ENCODE data around the gene RCC2.
"Not testable (repeated sequence)": the region's sequence is repeated elsewhere in the genome, so short reads cannot be mapped to it uniquely, and the experiment has no call there.

RCC2 gene

DNA sequence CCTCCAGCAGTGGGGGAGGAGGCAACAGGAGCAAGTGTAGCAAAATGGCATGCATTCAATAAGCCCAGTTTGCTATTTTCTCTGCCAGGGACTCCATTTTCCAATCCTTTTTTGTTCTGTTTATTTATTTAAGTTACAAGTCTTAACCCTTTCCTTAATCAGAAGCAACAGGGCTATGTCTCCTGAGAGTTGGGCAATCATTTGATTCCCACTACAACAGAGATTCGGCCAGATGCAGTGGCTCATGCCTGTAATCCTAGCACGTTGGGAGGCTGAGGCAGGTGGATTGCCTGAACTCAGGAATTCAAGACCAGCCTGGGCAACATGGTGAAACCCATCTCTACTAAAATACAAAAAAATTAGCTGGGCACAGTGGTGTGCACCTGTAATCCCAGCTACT, 25.5 kb downstream of the RCC2 start:
- H3K27ac ChIP-seq (ENCODE audit: low read depth, low read length, poor library complexity, severe bottlenecking), result no peak overlapping the region
- no peaks in the 10 kb centered on the region for H3K9me3 ChIP-seq (ENCODE audit: low read length)
- TF ChIP-seq CTCF (IDR thresholded peaks at IDR 0.05; ENCODE audit: low read length) (no peak), EZH2 (IDR thresholded peaks at IDR 0.05; ENCODE audit: borderline replicate concordance, low read length) (no peak)
- no peaks in the 10 kb centered on the region for H3K27me3 ChIP-seq (ENCODE audit: insufficient read depth, low read length)
- no peak overlapping the region for H3K9ac ChIP-seq (ENCODE audit: low read length)
- no peaks in the 10 kb centered on the region for H3K9me2 ChIP-seq (ENCODE audit: low read depth, low read length)
- H3K4me1 ChIP-seq (ENCODE audit: insufficient read depth, low read length, severe bottlenecking), result no peaks in the 10 kb centered on the region
- H3K36me3 ChIP-seq (ENCODE audit: insufficient read depth, low read length), result peaks cover 99% of the 10 kb centered on the region
- H3F3A ChIP-seq (ENCODE audit: insufficient read depth, low read length), result no peaks in the 10 kb centered on the region
- no peak overlapping the region for H3K4me3 ChIP-seq (ENCODE audit: low read depth, low read length, poor library complexity, severe bottlenecking)
- H4K20me1 ChIP-seq (ENCODE audit: insufficient read depth, low read length), result no peaks in the 10 kb centered on the region
- no peak overlapping the region for H3K4me2 ChIP-seq (ENCODE audit: low read length)
- H3K79me2 ChIP-seq (ENCODE audit: insufficient read depth, low read length), result no peaks in the 10 kb centered on the region
- H2AFZ ChIP-seq (ENCODE audit: low read length), result no peak overlapping the region

GRCh38 chr1:17412093-17412870, 27.2 kb downstream of the RCC2 start:
- no peak overlapping the region for H3K4me3 ChIP-seq (ENCODE audit: low read depth, low read length, poor library complexity, severe bottlenecking)
- H3K9me2 ChIP-seq (ENCODE audit: low read depth, low read length), result no peaks in the 10 kb centered on the region
- no peaks in the 10 kb centered on the region for H3F3A ChIP-seq (ENCODE audit: insufficient read depth, low read length)
- H3K4me1 ChIP-seq (ENCODE audit: insufficient read depth, low read length, severe bottlenecking), result no peaks in the 10 kb centered on the region
- no peak overlapping the region for H3K4me2 ChIP-seq (ENCODE audit: low read length)
- H3K79me2 ChIP-seq (ENCODE audit: insufficient read depth, low read length), result no peaks in the 10 kb centered on the region
- no peaks in the 10 kb centered on the region for H3K9me3 ChIP-seq (ENCODE audit: low read length)
- TF ChIP-seq CTCF (IDR thresholded peaks at IDR 0.05; ENCODE audit: low read length), result no peak
- no peak for TF ChIP-seq EZH2 (IDR thresholded peaks at IDR 0.05; ENCODE audit: borderline replicate concordance, low read length)
- no peaks in the 10 kb centered on the region for H3K27me3 ChIP-seq (ENCODE audit: insufficient read depth, low read length)
- no peak overlapping the region for H2AFZ ChIP-seq (ENCODE audit: low read length)
- peaks cover 99% of the 10 kb centered on the region for H3K36me3 ChIP-seq (ENCODE audit: insufficient read depth, low read length)
- H4K20me1 ChIP-seq (ENCODE audit: insufficient read depth, low read length), result no peaks in the 10 kb centered on the region
- no peak overlapping the region for H3K9ac ChIP-seq (ENCODE audit: low read length)
- no peak overlapping the region for H3K27ac ChIP-seq (ENCODE audit: low read depth, low read length, poor library complexity, severe bottlenecking)

DNA sequence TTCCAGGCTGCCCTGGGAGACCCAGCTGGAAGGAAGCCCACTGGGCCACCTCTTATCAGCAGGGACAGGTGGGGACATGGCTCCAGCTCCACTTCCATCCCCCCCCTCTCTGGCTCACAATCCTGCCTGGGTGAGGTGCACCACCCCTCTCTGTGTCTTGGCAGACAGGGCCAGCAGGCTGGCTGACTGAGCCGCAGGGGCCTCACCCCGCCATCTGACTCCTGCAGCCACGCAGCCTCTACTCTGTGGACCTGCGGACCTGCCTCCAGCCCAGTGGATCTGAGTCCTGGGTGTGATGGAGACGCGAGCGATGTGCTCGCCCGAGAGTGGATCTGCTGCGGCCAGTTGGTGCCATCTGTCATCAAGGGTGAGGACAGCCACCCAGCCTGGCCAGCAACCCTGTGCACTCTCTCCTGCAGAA, 30.1 kb downstream of the RCC2 start:
- Histone ChIP-seq H3K27me3 (ENCODE audit: insufficient read depth, low read length) (no peaks in the 10 kb centered on the region), H3F3A (ENCODE audit: insufficient read depth, low read length) (no peaks in the 10 kb centered on the region), H3K9ac (ENCODE audit: low read length) (no peak overlapping the region), H3K79me2 (ENCODE audit: insufficient read depth, low read length) (no peaks in the 10 kb centered on the region), H3K36me3 (ENCODE audit: insufficient read depth, low read length) (peaks cover 84% of the 10 kb centered on the region), H3K4me2 (ENCODE audit: low read length) (no peak overlapping the region), H3K4me3 (ENCODE audit: low read depth, low read length, poor library complexity, severe bottlenecking) (no peak overlapping the region), H3K4me1 (ENCODE audit: insufficient read depth, low read length, severe bottlenecking) (no peaks in the 10 kb centered on the region), H3K9me3 (ENCODE audit: low read length) (no peaks in the 10 kb centered on the region), H3K9me2 (ENCODE audit: low read depth, low read length) (no peaks in the 10 kb centered on the region), H3K27ac (ENCODE audit: low read depth, low read length, poor library complexity, severe bottlenecking) (no peak overlapping the region), H2AFZ (ENCODE audit: low read length) (no peak overlapping the region), H4K20me1 (ENCODE audit: insufficient read depth, low read length) (no peaks in the 10 kb centered on the region)
- TF ChIP-seq EZH2 (IDR thresholded peaks at IDR 0.05; ENCODE audit: borderline replicate concordance, low read length) (no peak), CTCF (IDR thresholded peaks at IDR 0.05; ENCODE audit: low read length) (no peak)

DNA sequence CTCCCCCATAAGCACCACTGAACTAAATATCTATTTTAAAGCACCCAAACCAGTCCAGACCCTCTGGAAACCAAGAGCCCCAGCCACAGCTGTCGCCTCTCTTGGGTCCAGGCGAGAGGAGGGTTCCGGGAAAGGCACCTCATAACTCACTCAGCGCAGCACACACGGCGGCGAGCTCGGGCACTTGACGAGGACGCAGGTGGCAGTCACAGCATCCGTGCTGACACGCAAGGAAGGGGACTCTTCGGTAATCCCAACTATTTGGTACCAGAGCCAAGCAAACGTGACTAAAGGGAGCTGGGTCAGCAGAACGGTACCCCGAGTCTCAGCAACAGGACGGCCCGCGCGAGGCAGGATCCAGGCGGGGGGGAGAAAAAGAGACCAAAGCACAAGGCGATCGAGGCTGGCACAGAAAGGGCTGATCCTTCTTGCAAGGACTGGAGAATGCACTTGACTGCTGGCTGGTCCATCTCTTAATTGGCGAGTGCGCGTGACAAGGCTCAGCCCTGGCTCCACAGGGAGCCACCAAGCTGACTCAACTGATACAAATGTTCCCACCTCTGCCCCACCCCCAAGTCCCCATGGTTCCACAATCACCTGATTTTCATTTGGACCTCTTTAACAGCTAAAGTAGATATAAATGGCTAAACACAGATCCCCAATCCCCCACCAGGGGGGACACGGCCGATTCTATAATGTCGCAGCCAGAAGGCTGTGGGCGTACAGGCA, 31.5 kb downstream of the RCC2 start:
- not testable (repeated sequence) for H3F3A ChIP-seq (ENCODE audit: insufficient read depth, low read length); H3K27ac ChIP-seq (ENCODE audit: low read depth, low read length, poor library complexity, severe bottlenecking)
- H3K36me3 ChIP-seq (ENCODE audit: insufficient read depth, low read length), result peaks cover 69% of the 10 kb centered on the region

DNA sequence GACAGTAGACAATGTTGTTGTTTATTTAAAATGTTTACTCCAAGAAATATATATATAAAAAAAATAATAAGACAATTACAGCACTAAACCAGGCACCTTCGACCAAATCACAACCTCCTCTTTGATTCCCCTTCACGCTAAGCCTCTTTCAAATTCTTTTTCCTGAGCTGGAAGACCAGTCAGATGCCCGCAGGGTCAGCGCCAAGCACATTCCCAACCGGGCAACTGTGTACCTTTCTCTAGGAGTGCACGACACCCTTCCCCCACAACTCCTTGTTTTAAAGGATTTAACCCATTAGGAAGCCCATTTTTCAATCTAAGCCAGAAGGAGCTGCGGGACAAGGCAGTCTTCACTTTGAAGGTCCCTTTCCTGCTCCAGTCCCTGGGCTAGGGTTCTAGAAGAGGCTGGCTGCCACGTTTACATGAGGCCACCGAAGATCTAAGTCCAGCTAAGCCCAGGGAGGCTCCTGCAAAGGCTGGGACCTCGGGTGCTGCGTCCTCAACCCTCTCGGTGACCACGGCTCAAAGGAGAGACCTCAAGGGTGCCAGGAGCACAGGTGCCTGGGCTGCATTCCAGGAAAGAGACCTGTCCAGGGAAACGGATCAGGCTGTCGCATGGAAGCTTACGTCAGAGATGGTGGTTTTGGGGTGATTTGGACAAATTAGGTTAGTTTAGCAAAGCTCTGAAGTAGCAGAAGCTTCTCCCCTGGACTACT, 32.6 kb downstream of the RCC2 start:
- H3K27ac ChIP-seq (ENCODE audit: low read depth, low read length, poor library complexity, severe bottlenecking); H3K9me3 ChIP-seq (ENCODE audit: low read length); H3F3A ChIP-seq (ENCODE audit: insufficient read depth, low read length): not testable (repeated sequence)

More for the DNA sequence above, 31.5 kb downstream of the RCC2 start:
- H3K4me2 ChIP-seq (ENCODE audit: low read length); H3K9me3 ChIP-seq (ENCODE audit: low read length); H3K4me1 ChIP-seq (ENCODE audit: insufficient read depth, low read length, severe bottlenecking); H3K9ac ChIP-seq (ENCODE audit: low read length); H3K4me3 ChIP-seq (ENCODE audit: low read depth, low read length, poor library complexity, severe bottlenecking); H4K20me1 ChIP-seq (ENCODE audit: insufficient read depth, low read length); H2AFZ ChIP-seq (ENCODE audit: low read length); H3K27me3 ChIP-seq (ENCODE audit: insufficient read depth, low read length); H3K79me2 ChIP-seq (ENCODE audit: insufficient read depth, low read length); H3K9me2 ChIP-seq (ENCODE audit: low read depth, low read length): not testable (repeated sequence)

More for the DNA sequence above, 32.6 kb downstream of the RCC2 start:
- H4K20me1 ChIP-seq (ENCODE audit: insufficient read depth, low read length); H2AFZ ChIP-seq (ENCODE audit: low read length); H3K4me2 ChIP-seq (ENCODE audit: low read length); H3K4me1 ChIP-seq (ENCODE audit: insufficient read depth, low read length, severe bottlenecking); H3K9me2 ChIP-seq (ENCODE audit: low read depth, low read length); H3K79me2 ChIP-seq (ENCODE audit: insufficient read depth, low read length); H3K4me3 ChIP-seq (ENCODE audit: low read depth, low read length, poor library complexity, severe bottlenecking); H3K9ac ChIP-seq (ENCODE audit: low read length); H3K27me3 ChIP-seq (ENCODE audit: insufficient read depth, low read length): not testable (repeated sequence)
- H3K36me3 ChIP-seq (ENCODE audit: insufficient read depth, low read length), result peaks cover 59% of the 10 kb centered on the region

All from OCI-LY1 (cell line).